KMS-11 (cell line): Measurements from ENCODE around the gene TMC1.

Source experiments
- H2AFZ ChIP-seq: fragments of 200-600 bp; sonication (generic); 2 replicates; pipeline ENCODE4 v1.6.1; 2016; ENCODE audit warnings: antibody characterized with exemption, mixed run types, low read depth
- H3K27ac ChIP-seq: fragments of 200-600 bp; sonication (generic); 2 replicates; pipeline ENCODE4 v1.6.1; 2016; ENCODE audit warnings: mild to moderate bottlenecking, mixed run types
- H3K27me3 ChIP-seq: fragments of 200-600 bp; sonication (generic); 2 replicates; pipeline ENCODE4 v1.6.1; 2017; ENCODE audit warnings: mild to moderate bottlenecking, low read depth, mixed run types, moderate library complexity; ENCODE audit not compliant: insufficient read depth
- H3K36me3 ChIP-seq: fragments of 200-600 bp; sonication (generic); 2 replicates; pipeline ENCODE4 v1.6.1; 2017; ENCODE audit warnings: mild to moderate bottlenecking, mixed run types; ENCODE audit not compliant: insufficient read depth
- H3K4me1 ChIP-seq: fragments of 200-600 bp; sonication (generic); 2 replicates; pipeline ENCODE4 v1.6.1; 2016; ENCODE audit warnings: mild to moderate bottlenecking, low read depth, mixed run types; ENCODE audit not compliant: poor library complexity, severe bottlenecking
- H3K4me2 ChIP-seq: fragments of 200-600 bp; sonication (generic); 2 replicates; pipeline ENCODE4 v1.7.0; 2016; ENCODE audit warnings: mild to moderate bottlenecking, mixed run types
- H3K4me3 ChIP-seq: fragments of 200-600 bp; sonication (generic); IDR thresholded peaks from 2 replicates; pipeline ENCODE4 v1.6.1; 2017; ENCODE audit warnings: low read depth, low read length, mixed read lengths; ENCODE audit not compliant: insufficient read depth
- H3K79me2 ChIP-seq: fragments of 200-600 bp; sonication (generic); 2 replicates; pipeline ENCODE4 v1.6.1; 2016; ENCODE audit warnings: low read depth, mixed run types; ENCODE audit not compliant: insufficient read depth
- H3K9ac ChIP-seq: fragments of 200-600 bp; sonication (generic); 2 replicates; pipeline ENCODE4 v1.6.1; 2016; ENCODE audit warnings: mild to moderate bottlenecking, mixed run types
- H4K20me1 ChIP-seq: fragments of 200-600 bp; sonication (generic); 2 replicates; pipeline ENCODE4 v1.6.1; 2016; ENCODE audit warnings: mild to moderate bottlenecking, mixed run types; ENCODE audit not compliant: insufficient read depth
- CTCF ChIP-seq: fragments of 200-600 bp; sonication (generic); conservative IDR thresholded peaks from 2 replicates; pipeline ENCODE4 v1.6.1; 2017; ENCODE audit warnings: low read depth, mild to moderate bottlenecking, antibody characterized with exemption, low read length, moderate library complexity, mixed read lengths

Gene TMC1

DNA sequence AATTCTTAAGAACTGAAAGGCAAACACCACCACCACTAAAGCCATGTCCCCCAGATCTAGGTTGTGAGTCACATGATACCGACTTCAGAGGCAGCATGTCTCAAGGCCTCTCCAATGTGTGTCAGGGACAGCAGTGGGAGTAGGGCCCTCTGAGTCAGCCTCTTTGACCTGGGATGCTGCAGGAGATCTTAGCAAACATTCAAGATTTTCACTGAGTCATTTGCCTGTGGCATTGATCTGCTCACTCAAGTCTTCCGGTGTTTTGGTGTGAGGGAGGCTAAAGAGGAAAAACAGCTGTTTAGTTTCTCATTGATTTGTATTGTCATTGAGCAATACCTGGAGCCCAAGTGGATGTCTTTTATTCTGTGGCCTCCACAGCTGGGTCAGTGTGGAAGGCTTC is 36.1 kb downstream of the TMC1 start:
- Histone ChIP-seq H3K27ac (no peak overlapping the region), H3K4me2 (no peak overlapping the region), H3K4me3 (no peak overlapping the region), H2AFZ (no peak overlapping the region), H3K36me3 (no peaks in the 10 kb centered on the region), H4K20me1 (no peaks in the 10 kb centered on the region), H3K27me3 (no peaks in the 10 kb centered on the region), H3K4me1 (no peaks in the 10 kb centered on the region), H3K9ac (no peak overlapping the region), H3K79me2 (no peaks in the 10 kb centered on the region)
- no peak for TF ChIP-seq CTCF

GRCh38 chr9:72560086-72560485 is 38.7 kb downstream of the TMC1 start:
- Histone ChIP-seq H3K4me2 (no peak overlapping the region), H3K4me3 (no peak overlapping the region), H2AFZ (no peak overlapping the region), H3K4me1 (no peaks in the 10 kb centered on the region), H3K27ac (no peak overlapping the region), H3K27me3 (no peaks in the 10 kb centered on the region), H3K9ac (no peak overlapping the region), H3K79me2 (no peaks in the 10 kb centered on the region), H3K36me3 (no peaks in the 10 kb centered on the region), H4K20me1 (no peaks in the 10 kb centered on the region)
- TF ChIP-seq CTCF = no peak

DNA sequence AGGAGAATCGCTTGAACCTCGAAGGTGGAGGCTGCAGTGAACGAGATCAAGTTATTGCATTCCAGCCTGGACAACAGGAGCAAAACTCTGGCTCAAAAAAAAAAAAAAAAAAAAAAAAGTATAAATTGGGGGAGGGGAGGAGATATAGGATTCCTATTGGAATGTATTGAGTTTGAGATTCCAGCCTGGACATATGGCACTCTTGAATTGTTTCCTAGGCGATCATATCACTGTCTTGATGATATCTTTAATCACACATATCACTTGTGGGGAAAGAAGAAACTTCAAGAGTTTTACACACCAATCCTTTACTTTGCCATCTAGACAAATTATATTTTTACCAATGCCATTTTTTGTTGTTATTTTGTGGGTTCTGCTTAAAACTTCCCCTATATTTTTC is 42.4 kb downstream of the TMC1 start:
- TF ChIP-seq CTCF = no peak
- H2AFZ ChIP-seq = no peak overlapping the region
- H3K79me2 ChIP-seq = no peaks in the 10 kb centered on the region
- H3K27me3 ChIP-seq = no peaks in the 10 kb centered on the region
- H3K27ac ChIP-seq = no peak overlapping the region
- H3K4me3 ChIP-seq = no peak overlapping the region
- H4K20me1 ChIP-seq = no peaks in the 10 kb centered on the region
- H3K4me1 ChIP-seq = no peaks in the 10 kb centered on the region
- H3K9ac ChIP-seq = no peak overlapping the region
- no peaks in the 10 kb centered on the region for H3K36me3 ChIP-seq
- H3K4me2 ChIP-seq = no peak overlapping the region

DNA sequence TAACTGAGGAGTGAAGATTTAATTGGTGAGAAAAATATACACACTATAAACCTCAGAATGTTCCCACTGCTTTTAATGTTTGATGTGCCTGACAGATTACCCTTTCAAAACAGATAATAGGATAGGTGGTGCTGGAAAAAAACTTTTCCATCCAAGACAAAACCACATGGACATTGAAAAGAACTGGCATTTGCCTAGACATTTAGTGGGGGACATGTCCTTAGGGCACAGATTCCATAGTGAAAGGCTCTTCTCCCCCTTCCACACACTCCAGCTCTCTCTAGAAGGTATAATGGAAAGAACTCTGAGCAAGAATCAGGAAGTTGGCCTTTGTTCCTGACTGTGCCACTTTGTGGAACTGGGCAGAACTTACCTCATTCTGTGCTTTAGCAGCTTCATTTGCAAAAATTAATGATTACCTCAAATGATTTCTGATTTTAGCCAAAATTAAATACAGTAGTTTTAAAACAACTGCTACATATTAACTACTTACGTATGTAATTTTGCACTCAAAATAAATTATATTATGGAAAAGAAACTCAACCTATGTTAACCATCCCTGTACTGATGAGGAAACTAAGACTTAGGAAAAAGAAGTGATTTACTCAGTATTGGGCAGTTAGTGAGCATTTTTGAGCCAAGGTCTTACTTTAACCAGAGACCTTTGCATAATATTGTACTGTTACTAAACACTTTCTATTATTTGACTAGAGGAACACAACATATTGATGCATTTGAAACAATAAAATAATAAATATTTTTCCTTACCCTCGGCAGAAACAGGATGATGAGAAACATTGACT is 43.3 kb downstream of the TMC1 start:
- H3K9ac ChIP-seq = no peak overlapping the region
- no peaks in the 10 kb centered on the region for H3K79me2 ChIP-seq
- H3K27ac ChIP-seq = no peak overlapping the region
- no peaks in the 10 kb centered on the region for H3K36me3 ChIP-seq
- no peaks in the 10 kb centered on the region for H4K20me1 ChIP-seq
- H3K4me3 ChIP-seq = no peak overlapping the region
- H2AFZ ChIP-seq = no peak overlapping the region
- H3K4me2 ChIP-seq = no peak overlapping the region
- TF ChIP-seq CTCF = no peak
- H3K27me3 ChIP-seq = no peaks in the 10 kb centered on the region
- no peaks in the 10 kb centered on the region for H3K4me1 ChIP-seq
